Measurements from ENCODE around the gene NMNAT3.

- TF ChIP-seq CTCF (IDR thresholded peaks at IDR 0.05; ENCODE audit: insufficient read depth, low read length, poor library complexity, severe bottlenecking) (no peak), EZH2phosphoT487 (conservative IDR thresholded peaks at IDR 0.05; ENCODE audit: low read length) (no peak)
Measured at GRCh38 chr3:139521816-139522215, 156.0 kb downstream of the NMNAT3 start.

Measured in SU-DHL-6 (cell line).